Activated CD4-positive, alpha-beta T cell treated with anti-CD3 and anti-CD28 coated beads, Interleukin-2, amount 50 U/mL, for 48 hours (primary cell): ENCODE data around the gene TMEM201.
A peak's percentile ranks its signal among the peaks of the same experiment; 100 is the strongest.

Source experiments
- DNase-seq, 2 experiments: peaks; one replicate each; pipeline ENCODE4 v3.0.0-alpha.2; 2020

Gene TMEM201

DNA sequence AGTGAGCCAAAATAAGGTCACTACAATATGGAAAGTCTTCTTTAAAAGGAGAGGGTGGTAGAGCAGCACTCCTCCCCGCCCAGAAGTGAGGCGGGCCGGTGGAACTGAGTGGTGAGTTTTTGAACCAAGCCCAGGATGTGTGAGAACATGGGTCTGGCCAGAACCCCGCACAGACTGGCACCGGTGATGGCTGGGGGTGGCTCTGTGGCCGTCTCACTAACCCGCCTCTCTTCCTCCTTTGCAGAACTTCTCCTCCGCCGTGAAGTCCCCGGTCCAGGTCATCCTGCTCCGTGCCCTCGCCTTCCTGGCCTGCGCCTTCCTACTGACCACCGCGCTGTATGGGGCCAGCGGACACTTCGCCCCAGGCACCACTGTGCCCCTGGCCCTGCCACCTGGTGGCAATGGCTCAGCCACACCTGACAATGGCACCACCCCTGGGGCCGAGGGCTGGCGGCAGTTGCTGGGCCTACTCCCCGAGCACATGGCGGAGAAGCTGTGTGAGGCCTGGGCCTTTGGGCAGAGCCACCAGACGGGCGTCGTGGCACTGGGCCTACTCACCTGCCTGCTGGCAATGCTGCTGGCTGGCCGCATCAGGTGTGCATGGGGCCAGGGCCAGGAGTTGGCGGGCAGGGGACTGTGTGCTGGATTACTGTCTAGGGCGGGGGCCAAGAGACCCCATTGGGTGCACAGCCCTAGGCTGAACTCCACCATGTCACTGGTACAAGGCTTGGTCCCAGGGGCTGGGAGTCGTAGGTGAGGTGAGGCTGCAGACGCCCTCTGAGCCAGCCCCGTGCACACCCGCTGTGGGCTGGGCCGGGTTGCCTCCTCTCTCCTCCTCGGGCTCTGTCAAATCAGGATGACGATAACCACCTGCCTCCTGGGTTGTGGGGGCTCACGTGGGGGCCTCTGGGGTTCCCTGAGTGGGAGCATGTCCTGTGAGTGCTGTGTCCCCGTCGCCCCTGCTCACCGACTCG lies 12.4 kb downstream of the TMEM201 start:
- DNase-seq = no peak

DNA sequence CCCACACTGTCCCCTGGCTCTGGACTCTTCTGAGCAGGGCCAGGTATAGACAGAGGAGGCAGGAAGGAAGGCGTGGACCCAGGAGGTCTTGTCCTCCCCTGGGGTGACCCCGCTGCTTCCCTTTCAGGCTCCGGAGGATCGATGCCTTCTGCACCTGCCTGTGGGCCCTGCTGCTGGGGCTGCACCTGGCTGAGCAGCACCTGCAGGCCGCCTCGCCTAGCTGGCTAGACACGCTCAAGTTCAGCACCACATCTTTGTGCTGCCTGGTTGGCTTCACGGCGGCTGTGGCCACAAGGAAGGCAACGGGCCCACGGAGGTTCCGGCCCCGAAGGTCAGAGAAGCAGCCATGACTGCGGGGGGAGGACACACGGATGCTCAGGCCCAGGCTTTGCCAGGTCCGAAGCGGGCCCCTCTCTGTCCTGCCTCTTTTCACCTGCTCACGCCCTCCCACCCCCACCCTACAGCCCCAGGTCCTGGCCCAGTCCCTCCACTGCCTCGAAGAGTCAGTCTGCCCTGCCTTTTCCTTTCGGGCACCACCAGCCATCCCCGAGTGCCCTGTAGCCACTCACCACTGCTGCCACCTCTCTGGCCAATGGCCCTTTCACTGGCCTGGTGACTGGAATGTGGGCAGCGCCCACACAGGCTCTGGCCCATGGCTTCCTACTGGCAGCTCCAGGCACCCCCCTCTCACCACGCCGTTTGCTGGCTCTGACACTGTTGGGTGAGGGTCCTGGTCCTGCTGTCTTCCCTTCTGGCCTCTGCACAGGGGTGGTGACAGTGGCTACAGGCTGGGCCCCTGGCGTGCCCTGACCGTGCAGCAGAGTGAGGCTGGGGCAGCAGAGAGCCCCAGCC lies 13.5 kb downstream of the TMEM201 start:
- no peak for DNase-seq

DNA sequence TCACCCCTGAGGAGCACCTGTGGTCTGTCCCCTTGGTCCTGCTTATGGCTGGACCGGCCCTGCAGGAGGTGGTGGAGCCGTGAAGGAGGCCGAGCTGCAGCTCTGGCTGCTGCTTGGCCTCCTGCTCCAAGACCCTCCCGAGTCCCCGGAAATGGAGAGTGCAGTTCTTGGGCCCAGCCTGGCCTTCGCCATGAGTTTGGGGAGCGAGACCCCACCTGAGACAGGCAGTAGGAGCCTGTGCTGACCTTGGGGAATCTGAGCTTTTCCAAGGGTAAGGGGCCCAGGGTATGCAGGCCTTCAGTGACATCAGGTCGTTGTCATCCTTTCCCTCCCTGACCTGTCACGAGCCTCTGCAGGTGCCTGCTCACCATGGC lies 14.1 kb downstream of the TMEM201 start:
- no peak for DNase-seq

DNA sequence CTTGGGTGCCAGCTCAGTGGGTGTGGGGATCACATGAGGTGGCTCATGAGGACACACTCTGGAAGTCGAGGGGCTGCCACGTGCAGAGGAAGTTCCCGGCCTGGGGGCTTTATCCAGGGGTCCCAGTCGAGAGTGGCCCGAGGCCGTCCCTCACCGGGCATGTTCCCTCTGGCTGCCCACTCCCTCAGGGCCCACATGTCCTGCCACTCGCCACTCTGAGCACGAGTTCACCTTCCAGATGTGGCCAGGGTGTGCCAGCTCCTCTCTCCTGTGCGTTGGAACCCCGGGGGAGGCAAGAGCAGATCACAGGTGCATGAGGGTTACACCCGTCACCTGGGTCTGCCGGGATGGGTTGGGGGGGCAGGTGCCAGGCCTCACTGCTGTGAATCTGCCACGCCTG lies 14.6 kb downstream of the TMEM201 start:
- no peak for DNase-seq

DNA sequence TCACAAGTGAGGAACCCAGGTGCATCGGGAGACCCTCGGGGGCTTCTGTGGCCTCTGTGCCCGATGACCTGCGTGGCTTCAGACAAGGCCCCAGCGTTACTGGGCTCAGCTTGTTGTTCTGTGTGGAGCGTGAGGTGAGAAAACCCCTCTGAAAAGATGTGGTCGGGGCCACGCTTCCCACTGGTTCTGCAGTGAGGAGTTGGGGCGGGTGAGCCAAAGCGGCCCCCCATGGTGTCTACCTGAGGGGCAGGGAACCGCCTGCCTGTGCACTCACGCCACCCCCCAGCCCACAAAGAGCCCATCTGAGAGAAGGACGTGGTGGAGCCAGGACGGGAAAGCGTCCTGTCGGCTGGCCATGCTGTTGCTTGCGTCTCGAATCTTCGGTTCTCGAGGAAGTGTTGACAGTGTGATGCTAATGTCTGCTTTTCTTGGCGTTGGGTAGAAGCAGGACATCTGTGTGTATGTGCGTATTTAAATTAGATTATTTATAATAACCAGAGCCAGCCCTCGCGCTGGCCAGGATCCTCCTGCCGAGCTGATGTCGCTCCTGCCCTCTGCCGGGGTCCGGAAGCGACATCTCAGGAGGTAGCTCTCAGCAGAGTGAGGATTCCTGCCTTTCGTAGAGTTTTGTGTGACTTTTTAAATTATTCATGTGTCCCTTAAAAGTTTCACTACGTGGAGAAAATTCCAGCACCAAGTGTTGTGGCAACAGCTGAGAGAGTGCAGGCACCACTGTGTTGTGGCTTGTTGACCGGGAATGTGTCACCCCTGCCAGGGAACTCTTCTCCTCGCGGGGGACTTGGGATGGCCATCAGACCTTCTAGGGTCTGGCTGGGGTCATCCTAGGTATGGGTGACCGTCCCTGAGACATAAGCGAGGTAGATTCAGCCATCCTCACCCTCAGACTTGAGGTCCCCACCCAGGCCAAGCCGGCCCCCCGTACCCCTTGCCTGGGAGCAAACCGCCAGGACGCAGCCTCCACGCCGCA lies 15.3 kb downstream of the TMEM201 start:
- DNase-seq = no peak

DNA sequence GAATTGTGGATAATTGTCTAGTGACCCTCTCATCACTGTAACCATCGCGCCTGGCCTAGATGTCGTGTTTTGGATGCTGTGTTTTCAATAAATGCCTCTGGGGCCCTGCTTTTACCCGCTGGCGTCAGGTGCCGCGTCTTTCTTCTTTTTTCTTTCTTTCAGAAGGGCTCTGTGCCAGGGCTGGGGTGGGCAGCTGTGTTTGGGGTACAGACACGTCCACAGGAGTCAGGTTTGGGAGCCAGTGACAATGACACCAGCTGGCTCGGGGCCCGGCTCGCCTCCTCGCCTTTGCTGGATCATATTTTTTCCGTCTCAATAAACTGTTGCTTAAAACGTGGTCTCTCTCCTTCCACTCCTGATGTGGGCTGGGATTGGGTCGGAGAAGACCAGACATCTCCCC lies 16.1 kb downstream of the TMEM201 start:
- no peak for DNase-seq

- DNase-seq = no peak
These were observed 17.3 kb downstream of the TMEM201 start for GRCh38 chr1:9605946-9606455.

- no peak for DNase-seq
These were observed 17.7 kb downstream of the TMEM201 start for GRCh38 chr1:9606458-9606857.

DNA sequence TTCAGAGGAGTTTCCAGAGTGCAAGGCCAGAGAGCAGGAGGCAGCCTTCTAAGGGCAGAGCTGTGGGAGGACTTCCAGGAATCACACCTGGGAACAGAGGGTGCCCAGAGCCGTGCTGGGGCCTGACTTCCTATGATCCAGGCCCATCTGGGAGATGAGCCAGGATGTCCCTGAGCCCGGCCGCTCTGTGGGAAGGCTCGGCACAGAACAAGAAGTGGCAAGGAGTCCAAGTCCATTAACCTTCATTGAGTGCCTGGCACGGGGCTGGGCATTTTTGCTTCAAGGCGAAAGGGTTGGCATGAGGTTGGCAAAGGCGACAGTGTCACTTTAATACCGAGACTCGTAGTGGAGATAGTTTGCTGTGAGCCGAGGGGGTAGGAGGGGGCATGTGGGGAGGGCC lies 18.2 kb downstream of the TMEM201 start:
- no peak for DNase-seq

GRCh38 chr1:9607352-9607751 lies 18.6 kb downstream of the TMEM201 start:
- DNase-seq = no peak

- no peak for DNase-seq
These were observed 21.3 kb downstream of the TMEM201 start for GRCh38 chr1:9609998-9610397.

DNA sequence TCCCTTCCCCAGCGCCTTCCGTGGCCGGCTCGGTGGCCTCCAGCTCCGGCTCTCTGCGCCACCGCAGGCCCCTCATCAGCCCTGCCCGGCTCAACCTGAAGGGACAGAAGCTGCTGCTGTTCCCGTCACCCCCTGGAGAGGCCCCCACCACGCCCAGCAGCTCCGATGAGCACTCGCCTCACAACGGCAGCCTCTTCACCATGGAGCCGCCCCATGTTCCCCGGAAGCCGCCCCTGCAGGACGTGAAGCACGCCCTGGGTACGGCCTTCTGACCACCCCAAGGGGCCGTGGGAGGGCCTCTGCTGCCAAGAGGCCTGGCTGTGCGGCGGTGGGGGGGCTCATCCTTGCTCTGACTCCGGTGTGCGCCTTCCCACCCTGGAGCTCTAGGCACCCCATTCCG lies 21.8 kb downstream of the TMEM201 start:
- no peak for DNase-seq

- DNase-seq = no peak
These were observed 23.0 kb downstream of the TMEM201 start for GRCh38 chr1:9611716-9612115.

- no peak for DNase-seq
These were observed 23.6 kb downstream of the TMEM201 start for GRCh38 chr1:9612162-9612845.

- no peak for DNase-seq
These were observed 24.3 kb downstream of the TMEM201 start for GRCh38 chr1:9612871-9613624.

DNA sequence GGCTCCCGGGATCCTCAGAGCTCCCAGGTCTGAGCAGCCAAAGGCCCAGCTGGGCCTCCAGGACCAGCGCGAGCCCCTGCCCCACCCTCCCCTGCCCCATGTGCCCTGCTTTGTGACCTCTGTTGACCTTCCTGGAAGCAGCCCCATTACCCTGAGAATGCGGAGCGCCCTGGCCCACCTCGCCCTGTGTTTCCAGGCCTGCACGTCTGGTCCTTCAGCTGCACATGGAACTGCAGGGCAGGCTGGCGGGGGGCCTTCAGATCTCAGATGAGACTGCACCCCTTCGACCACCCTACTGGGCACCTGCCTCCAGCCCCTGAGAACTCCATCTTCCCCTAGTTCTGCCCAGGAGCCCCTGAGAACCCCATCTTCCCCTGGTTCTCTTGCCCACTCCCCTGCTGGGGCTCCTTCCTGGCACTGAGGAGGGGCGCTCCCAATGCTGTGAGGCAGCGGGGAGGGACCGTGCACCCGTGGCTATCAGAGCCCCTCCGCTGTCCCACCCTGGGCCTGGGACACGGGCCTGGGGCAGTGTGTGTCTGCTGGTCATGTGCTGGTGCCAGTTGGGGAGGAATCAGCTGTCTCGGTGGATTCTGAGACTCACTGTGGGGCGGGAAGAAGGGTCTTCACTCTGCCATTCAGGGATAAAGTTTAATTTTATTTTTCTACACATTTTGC lies 25.1 kb downstream of the TMEM201 start:
- no peak for DNase-seq

- peak; percentile 65 to 71 for DNase-seq
These were observed 26.8 kb downstream of the TMEM201 start for GRCh38 chr1:9615316-9616063.

DNA sequence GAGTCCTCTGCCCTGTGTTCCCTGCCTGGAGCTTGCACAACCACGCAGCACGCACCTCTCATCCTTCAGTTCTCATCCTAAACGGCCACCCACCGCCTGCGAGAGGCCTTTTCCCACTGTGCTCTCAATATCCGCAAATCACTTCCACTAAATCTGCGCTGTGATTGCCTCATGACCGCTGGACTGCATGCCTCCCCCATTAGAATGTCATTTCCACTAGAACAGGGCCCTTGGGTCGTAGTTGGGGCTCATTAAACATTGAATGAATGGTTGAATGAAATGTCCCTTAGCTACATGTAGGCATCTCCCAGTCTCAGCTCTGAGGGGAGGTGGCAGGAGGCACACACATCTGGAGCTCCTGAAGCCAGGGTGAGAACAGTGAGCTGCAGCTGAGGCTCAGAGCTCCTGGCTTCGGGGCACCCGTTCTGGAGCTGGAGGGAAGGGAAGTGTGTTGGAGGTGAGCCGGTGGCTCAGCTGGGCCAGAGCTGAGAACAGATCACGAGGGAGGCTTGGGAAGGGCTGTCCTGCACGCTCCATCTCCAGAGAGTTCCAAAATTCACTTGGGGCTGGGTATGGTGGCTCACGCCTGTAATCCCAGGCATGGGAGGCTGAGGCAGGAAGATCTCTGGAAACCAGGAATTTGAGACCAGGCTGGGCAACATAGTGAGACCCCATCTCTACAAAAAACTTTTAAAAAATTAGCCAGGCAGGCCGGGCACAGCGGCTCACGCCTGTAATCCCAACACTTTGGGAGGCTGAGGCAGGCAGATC lies 30.4 kb downstream of the TMEM201 start:
- no peak for DNase-seq

DNA sequence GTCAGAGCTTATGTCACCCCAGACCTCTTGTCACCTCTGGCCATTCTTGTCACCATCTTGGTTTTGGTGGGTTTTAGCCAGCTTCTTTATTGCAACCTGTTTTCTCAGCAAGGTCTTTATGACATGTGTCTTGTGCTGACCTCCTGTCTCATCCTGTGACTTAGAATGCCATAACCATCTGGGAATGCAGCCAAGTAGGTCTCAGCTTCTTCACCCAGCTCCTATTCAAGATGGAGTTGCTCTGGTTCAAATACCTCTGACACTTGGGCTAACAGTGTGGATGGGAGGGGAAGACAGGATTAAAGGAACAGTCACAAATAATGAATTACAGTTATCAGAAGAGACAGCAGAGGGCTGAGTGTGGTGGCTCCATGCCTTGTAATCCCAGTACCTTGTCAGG lies 32.3 kb downstream of the TMEM201 start:
- DNase-seq = no peak
